ENCODE data around the gene FBXO24.
A peak's percentile ranks its signal among the peaks of the same experiment; 100 is the strongest.

FBXO24 gene

DNA sequence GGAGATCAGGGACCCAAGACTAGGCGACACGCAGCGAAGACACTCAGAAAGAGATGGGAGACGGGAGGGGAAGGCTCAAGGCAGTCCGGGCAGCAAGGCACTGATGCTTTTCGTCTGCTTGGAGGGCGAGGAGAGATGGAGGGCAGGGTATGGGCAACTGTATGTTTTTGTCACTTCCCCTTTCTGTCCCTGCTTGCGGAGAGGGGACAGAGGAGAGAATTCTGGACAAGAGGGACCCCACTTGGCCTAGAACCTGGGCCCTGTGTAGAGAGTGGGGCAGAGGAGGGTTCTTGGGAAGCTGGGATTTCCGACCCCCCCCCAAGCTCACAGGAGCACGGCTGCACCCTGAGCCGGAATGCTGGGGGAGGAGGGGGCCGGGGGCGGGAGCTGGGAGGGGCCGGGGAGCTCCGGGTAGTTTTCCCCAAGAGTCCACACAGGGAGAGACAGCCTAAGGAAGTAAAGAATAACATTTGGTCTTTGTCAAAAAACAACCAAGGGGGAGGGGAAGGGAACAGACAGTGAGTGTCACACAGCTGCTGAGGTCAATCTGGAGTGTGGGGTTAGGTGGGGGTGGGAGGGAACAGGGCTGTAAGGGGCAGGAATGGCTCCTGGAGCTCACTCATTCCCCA, 2.0 kb upstream of the FBXO24 start:
- peak overlapping the region; percentile 94 for H3K4me3 ChIP-seq (replicated peaks in 1 of 2; ENCODE audit: low read depth in 2 of 2, low read length in 2 of 2)
- TF ChIP-seq, protein P1, sequence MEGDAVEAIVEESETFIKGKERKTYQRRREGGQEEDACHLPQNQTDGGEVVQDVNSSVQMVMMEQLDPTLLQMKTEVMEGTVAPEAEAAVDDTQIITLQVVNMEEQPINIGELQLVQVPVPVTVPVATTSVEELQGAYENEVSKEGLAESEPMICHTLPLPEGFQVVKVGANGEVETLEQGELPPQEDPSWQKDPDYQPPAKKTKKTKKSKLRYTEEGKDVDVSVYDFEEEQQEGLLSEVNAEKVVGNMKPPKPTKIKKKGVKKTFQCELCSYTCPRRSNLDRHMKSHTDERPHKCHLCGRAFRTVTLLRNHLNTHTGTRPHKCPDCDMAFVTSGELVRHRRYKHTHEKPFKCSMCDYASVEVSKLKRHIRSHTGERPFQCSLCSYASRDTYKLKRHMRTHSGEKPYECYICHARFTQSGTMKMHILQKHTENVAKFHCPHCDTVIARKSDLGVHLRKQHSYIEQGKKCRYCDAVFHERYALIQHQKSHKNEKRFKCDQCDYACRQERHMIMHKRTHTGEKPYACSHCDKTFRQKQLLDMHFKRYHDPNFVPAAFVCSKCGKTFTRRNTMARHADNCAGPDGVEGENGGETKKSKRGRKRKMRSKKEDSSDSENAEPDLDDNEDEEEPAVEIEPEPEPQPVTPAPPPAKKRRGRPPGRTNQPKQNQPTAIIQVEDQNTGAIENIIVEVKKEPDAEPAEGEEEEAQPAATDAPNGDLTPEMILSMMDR (IDR thresholded peaks at IDR 0.05; ENCODE audit: low read depth, low read length) = no peak
- DNase-seq (ENCODE audit: low read depth in 2 of 2) = peak; percentile 40 to 68

DNA sequence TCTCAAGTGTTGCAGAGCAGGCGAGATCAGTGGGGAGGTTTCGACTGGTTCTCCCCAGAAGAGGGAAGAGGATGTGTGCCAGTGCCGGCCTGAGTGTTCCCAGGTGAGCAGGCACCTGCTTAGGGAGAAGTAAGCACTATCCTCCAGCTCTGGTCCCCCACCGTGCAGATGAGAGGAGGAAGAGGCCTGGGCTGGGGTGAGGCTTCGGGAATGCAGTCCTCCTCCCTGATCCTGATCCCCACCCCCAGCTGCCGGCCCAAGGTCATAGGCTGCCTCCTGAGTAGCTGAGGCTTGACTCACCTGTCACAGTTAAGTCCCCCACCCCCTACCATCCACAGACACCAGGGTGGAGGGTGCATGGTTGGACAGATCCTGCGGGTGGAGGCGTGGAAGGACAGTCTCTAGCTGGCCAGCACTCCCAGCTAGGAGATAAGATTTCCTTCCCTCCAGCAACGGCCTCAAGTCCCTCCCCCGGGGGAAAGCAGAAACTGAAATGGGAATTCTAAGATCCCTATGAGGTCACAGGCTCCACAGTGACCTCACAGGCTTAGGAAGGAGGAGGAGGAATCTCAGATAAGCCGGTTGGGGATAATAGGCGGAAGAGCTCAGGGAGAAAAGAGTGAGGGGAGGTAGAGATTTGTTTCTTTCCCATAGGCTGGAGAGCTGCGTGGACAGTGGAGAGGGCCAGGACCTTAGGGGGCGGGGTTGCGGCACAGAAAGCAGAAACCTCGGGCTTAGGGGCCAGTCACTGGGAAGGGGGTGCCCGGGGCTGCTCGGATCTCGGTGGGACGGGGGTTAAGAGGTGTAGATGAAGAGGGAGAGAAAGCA, 1.2 kb upstream of the FBXO24 start:
- DNase-seq (ENCODE audit: low read depth in 2 of 2) = peak; percentile 79 to 94
- TF ChIP-seq, protein P1 (IDR thresholded peaks at IDR 0.05; ENCODE audit: low read depth, low read length) = no peak

DNA sequence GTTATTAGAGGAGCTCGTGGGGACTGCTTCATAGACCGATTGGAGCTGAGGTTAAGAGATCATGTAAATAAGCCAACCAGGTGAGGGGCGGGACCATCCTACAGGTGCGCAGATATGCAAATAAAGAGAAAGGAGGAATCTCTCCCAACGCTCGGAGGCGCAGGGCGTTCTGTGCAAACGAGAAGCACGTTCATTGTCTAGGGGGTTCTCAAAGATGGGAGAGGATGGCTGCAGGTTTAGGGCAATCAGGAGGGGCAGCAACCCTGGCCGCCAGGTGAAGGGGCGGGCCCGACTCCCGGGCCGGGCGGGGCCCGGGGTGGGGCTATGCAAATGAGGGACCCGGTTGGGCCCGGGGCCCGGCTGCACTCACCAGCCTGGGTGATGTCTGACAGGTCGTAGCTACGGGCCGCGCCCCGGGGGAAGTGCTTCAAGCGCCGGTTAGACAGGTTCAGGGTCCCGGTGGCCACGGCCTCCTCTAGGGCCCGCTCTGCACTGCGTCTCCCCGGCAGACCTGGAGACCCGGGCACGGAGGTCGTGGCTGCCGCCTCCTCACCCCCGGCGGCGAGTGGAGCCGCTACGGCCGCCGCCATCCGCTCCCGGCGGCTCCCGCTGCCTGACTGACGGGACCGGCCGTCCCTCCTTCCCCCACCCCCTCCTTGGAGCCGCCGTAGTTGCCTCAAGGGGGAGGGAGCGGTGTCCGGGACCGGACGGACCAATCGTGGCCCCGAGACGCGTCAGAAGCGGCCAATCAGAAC, 440 bp upstream of the FBXO24 start, which contains the start of gene LRCH4:
Gene LRCH4 (minus strand): TSS at position 619 of the 755 bp plus-strand sequence. CDS start 29 bp downstream, at position 590.
- peak in 1 of 2 donors; percentile 55 for DNase-seq (ENCODE audit: low read depth in 2 of 2)
- peak within 1 kb of the TSS; percentile 94 for H3K4me3 ChIP-seq (replicated peaks in 1 of 2; ENCODE audit: low read depth in 2 of 2, low read length in 2 of 2)
- TF ChIP-seq, protein P1 (IDR thresholded peaks at IDR 0.05; ENCODE audit: low read depth, low read length) = no peak

More for the DNA sequence above, 1.2 kb upstream of the FBXO24 start:
- H3K4me3 ChIP-seq (replicated peaks in 1 of 2; ENCODE audit: low read depth in 2 of 2, low read length in 2 of 2) = peak overlapping the region; percentile 94

DNA sequence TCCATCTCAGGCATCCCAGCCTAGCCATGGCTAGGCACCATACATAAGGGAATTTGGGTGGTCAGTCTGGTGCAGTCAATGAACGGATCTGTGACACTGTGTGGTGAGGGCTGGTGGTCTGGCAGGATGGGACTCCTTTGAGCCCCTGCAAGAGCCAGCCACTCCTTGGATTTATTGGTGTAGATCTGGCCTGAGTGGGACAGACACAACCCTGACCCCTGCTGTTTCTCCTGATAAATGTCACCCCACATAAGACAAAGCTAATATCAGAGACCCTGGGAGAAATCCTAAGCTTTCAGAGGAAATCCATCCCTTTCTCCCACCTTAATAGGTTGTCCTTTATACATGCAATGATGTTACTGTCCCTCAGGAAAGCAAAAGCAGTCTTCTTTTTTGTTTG, 2.3 kb downstream of the FBXO24 start:
- TF ChIP-seq, protein P1 (IDR thresholded peaks at IDR 0.05; ENCODE audit: low read depth, low read length) = peak; percentile 45
- H3K4me3 ChIP-seq (replicated peaks in 1 of 2; ENCODE audit: low read depth in 2 of 2, low read length in 2 of 2) = no peak overlapping the region

DNA sequence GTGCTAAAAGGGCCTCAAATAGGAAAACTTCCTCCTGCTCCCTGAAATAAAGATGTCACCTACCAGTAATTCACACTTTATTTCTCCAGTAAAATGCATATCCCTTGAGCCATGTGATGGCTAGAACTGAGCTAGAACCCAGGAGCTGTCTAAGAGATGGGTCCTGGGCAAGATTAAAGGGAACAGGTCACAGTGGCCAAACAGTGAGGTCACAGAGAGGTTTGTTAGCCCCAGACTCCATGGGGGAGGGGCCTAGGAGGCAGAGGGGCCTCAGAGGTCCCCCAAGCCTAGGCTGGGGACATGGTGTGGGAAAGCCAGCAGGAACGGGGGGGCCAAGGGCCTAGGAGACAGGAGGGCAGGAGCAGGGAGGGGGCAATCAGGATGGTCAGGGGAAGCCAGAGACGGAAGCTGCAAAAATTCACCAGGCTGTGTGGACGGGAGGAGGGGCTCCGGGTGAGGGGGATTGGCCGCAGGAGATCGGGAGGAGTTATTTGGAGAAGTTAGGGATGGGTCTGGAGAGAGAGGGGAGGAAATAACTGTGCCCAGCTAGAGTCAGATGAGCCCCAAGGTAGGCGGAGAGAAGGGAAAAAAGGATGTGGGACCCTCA, 3.3 kb downstream of the FBXO24 start:
- no peak for DNase-seq (ENCODE audit: low read depth in 2 of 2)
- TF ChIP-seq, protein P1 (IDR thresholded peaks at IDR 0.05; ENCODE audit: low read depth, low read length) = no peak
- H3K4me3 ChIP-seq (replicated peaks in 1 of 2; ENCODE audit: low read depth in 2 of 2, low read length in 2 of 2) = peak overlapping the region in 1 of 2 donors; percentile 0

More for the DNA sequence above, 2.3 kb downstream of the FBXO24 start:
- peak; percentile 41 to 42 for DNase-seq (ENCODE audit: low read depth in 2 of 2)

DNA sequence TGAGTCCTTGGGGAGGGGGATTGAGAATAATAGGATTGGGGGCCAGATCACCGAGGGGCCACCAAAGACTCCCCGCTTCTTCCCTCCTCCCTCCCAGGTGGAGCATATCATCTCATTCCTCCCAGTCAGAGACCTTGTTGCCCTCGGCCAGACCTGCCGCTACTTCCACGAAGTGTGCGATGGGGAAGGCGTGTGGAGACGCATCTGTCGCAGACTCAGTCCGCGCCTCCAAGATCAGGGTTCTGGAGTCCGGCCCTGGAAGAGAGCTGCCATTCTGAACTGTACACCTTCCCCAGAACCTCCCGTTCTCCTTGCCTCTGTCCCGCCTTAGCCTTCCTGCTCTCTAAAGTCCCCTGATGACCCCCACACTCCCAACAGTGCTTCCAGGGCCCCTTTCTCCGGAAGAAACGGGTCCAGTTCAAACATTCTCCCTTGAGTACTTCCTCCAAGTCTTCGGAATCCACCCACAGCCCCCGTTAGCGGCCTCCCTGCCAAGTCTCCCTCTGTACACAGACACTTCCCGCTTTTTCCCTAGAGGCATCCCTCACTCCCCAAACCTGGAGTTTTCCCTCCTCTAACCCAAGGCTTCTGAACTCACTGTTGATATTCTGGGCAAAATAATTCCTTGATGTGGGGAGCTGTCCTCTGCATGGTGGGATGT, 4.1 kb downstream of the FBXO24 start:
- TF ChIP-seq, protein P1 (IDR thresholded peaks at IDR 0.05; ENCODE audit: low read depth, low read length) = no peak
- H3K4me3 ChIP-seq (replicated peaks in 1 of 2; ENCODE audit: low read depth in 2 of 2, low read length in 2 of 2) = peak overlapping the region in 1 of 2 donors; percentile 25
- peak; percentile 24 to 65 for DNase-seq (ENCODE audit: low read depth in 2 of 2)

All from cardiac fibroblast (primary cell).